Neural cell (in vitro differentiated cells): ENCODE data around the gene PIP4K2A.

ENCODE experiments used
- EZH2 ChIP-seq: fragments of 200-600, 300-800 bp; shearing (Covaris generic), sonication (generic); IDR thresholded peaks from 2 replicates; pipeline ENCODE4 v1.6.1; 2014; ENCODE audit warnings: antibody characterized with exemption, low read length, borderline replicate concordance, mild to moderate bottlenecking; ENCODE audit not compliant: insufficient read depth, poor library complexity, severe bottlenecking
- REST ChIP-seq: IDR thresholded peaks from 2 replicates; pipeline ENCODE4 v1.6.1; 2012; ENCODE audit warnings: borderline replicate concordance

GRCh38 chr10:22712956-22713852, 1.2 kb downstream of the PIP4K2A start:
- TF ChIP-seq REST: no peak
- no peak for TF ChIP-seq EZH2
